Dermis blood vessel endothelial cell (primary cell): ENCODE measurements around the gene ST6GAL1. TPM values are rescaled to one million over a fixed set of nuclear protein-coding genes. Genes with fewer than 3 reads are reported as not detected.
"Not testable (repeated sequence)": the region's sequence is repeated elsewhere in the genome, so short reads cannot be mapped to it uniquely, and the experiment has no call there.

Experiments used
- DNase-seq: peaks from one replicate; pipeline ENCODE4 v3.0.0; 2010
- total RNA-seq: library from RNA; depleted of rRNA; stranded (reverse); fragments of >200 nt; gene quantifications from 2 replicates; pipeline ENCODE4 v1.2.3, GENCODE V29; 2014

Gene ST6GAL1
- total RNA-seq, 1 donor from 2014 or later, result 104 TPM

- DNase-seq, result no peak
Measured at GRCh38 chr3:187051724-187052366, 121.5 kb downstream of the ST6GAL1 start.

GRCh38 chr3:187052427-187052826 is 122.1 kb downstream of the ST6GAL1 start:
- not testable (repeated sequence) for DNase-seq

GRCh38 chr3:187054433-187054832 is 124.1 kb downstream of the ST6GAL1 start:
- DNase-seq, result not testable (repeated sequence)

- not testable (repeated sequence) for DNase-seq
Measured at GRCh38 chr3:187057803-187058202, 127.5 kb downstream of the ST6GAL1 start.

- DNase-seq, result no peak
Measured at GRCh38 chr3:187061748-187062147, 131.4 kb downstream of the ST6GAL1 start.

GRCh38 chr3:187062526-187063177 is 132.3 kb downstream of the ST6GAL1 start:
- DNase-seq, result no peak

- DNase-seq, result no peak
Measured at GRCh38 chr3:187063286-187064121, 133.2 kb downstream of the ST6GAL1 start.

- DNase-seq, result no peak
Measured at GRCh38 chr3:187064210-187065115, 134.1 kb downstream of the ST6GAL1 start.

- peak; percentile 64 for DNase-seq
Measured at GRCh38 chr3:187066228-187066995, 136.1 kb downstream of the ST6GAL1 start.

- DNase-seq, result no peak
Measured at GRCh38 chr3:187068787-187069186, 138.5 kb downstream of the ST6GAL1 start.

GRCh38 chr3:187069857-187070516 is 139.7 kb downstream of the ST6GAL1 start:
- DNase-seq, result no peak

GRCh38 chr3:187072102-187072501 is 141.8 kb downstream of the ST6GAL1 start:
- no peak for DNase-seq

GRCh38 chr3:187072511-187072910 is 142.2 kb downstream of the ST6GAL1 start:
- no peak for DNase-seq

GRCh38 chr3:187073581-187074098 is 143.3 kb downstream of the ST6GAL1 start:
- no peak for DNase-seq

GRCh38 chr3:187074846-187075245 is 144.5 kb downstream of the ST6GAL1 start:
- DNase-seq, result no peak

GRCh38 chr3:187076297-187076696 is 146.0 kb downstream of the ST6GAL1 start:
- DNase-seq, result no peak

- DNase-seq, result no peak
Measured at GRCh38 chr3:187077085-187077484, 146.8 kb downstream of the ST6GAL1 start.

GRCh38 chr3:187077537-187077936 is 147.2 kb downstream of the ST6GAL1 start:
- no peak for DNase-seq

GRCh38 chr3:187079090-187080022 is 149.0 kb downstream of the ST6GAL1 start:
- DNase-seq, result no peak
